ENCODE measurements around the gene KRTAP21-3.

DNA sequence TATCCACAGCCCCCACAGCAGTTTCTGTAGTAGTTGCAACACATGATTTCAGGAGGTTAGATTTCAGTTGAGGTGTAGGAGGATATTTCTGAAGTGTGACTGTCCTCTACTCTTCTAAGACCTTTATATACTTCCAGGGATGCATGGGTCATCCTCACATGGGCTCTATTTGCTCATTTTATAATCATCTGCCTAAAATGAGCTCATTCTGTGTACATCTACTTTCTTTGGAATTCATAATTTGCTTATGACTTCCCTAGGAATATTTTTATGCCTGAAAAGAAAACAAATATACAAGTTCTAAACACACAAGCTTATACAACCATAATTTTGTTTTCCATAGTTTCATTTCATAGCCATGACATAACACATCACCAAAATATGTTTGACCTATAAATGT, 28.6 kb upstream of the KRTAP21-3 start, which contains the start of gene KRTAP21-2:
- TF ChIP-seq, protein P1, sequence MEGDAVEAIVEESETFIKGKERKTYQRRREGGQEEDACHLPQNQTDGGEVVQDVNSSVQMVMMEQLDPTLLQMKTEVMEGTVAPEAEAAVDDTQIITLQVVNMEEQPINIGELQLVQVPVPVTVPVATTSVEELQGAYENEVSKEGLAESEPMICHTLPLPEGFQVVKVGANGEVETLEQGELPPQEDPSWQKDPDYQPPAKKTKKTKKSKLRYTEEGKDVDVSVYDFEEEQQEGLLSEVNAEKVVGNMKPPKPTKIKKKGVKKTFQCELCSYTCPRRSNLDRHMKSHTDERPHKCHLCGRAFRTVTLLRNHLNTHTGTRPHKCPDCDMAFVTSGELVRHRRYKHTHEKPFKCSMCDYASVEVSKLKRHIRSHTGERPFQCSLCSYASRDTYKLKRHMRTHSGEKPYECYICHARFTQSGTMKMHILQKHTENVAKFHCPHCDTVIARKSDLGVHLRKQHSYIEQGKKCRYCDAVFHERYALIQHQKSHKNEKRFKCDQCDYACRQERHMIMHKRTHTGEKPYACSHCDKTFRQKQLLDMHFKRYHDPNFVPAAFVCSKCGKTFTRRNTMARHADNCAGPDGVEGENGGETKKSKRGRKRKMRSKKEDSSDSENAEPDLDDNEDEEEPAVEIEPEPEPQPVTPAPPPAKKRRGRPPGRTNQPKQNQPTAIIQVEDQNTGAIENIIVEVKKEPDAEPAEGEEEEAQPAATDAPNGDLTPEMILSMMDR (IDR thresholded peaks at IDR 0.05; ENCODE audit: extremely low read depth in 1 of 2, insufficient read depth in 1 of 2, low read depth in 1 of 2, low read length in 2 of 2) = no peak
- no peak for TF ChIP-seq POLR2A (IDR thresholded peaks at IDR 0.05; ENCODE audit: low read depth, low read length)
- no peak for TF ChIP-seq EZH2 (IDR thresholded peaks at IDR 0.05; ENCODE audit: borderline replicate concordance, low read depth, low read length, severe bottlenecking)
